MCF 10A (cell line): ENCODE data around the gene EPHA6. TPM values are rescaled to one million over a fixed set of nuclear protein-coding genes. Genes with fewer than 3 reads are reported as not detected.

ENCODE experiments used
- BruUV-seq: library from RNA; stranded (reverse); fragments of 400-500 nt; replicated peaks from 2 replicates; lab custom pipeline; 2021; lab: Mats Ljungman, UMichigan
- CTCF ChIA-PET: fragments of 300-600 bp; sonication (Branson Sonifier 250); formaldehyde crosslinking; extraction: SDS; loops from one replicate; lab custom pipeline; 2021; ENCODE audit warnings: antibody characterized with exemption, inconsistent platforms; lab: Yijun Ruan, JAX
- POLR2A ChIA-PET: fragments of 300-600, 350-650 bp; sonication (Branson Sonifier 250); formaldehyde crosslinking; extraction: SDS; loops from one replicate; lab custom pipeline; 2020; ENCODE audit warnings: antibody characterized with exemption, inconsistent platforms; lab: Yijun Ruan, JAX
- DNase-seq: peaks from one replicate; pipeline ENCODE4 v3.0.0-alpha.2; 2018; ENCODE audit not compliant: unreplicated experiment
- H3K27ac Mint-ChIP-seq: one replicate; pipeline ENCODE4 v1.8.0; 2022; ENCODE audit warnings: mild to moderate bottlenecking, low read depth, mixed read lengths; ENCODE audit not compliant: unreplicated experiment
- H3K27me3 Mint-ChIP-seq: one replicate; pipeline ENCODE4 v1.8.0; 2022; ENCODE audit warnings: mixed read lengths; ENCODE audit not compliant: insufficient read depth, unreplicated experiment
- H3K36me3 Mint-ChIP-seq: one replicate; pipeline ENCODE4 v1.8.0; 2022; ENCODE audit warnings: mild to moderate bottlenecking, moderate library complexity, mixed read lengths; ENCODE audit not compliant: insufficient read depth, unreplicated experiment
- H3K4me1 Mint-ChIP-seq: one replicate; pipeline ENCODE4 v1.8.0; 2022; ENCODE audit warnings: mixed read lengths; ENCODE audit not compliant: insufficient read depth, unreplicated experiment
- H3K4me3 Mint-ChIP-seq: one replicate; pipeline ENCODE4 v1.8.0; 2022; ENCODE audit warnings: mild to moderate bottlenecking, moderate library complexity, mixed read lengths; ENCODE audit not compliant: unreplicated experiment
- H3K9me3 Mint-ChIP-seq: one replicate; pipeline ENCODE4 v1.8.0; 2022; ENCODE audit warnings: mixed read lengths; ENCODE audit not compliant: unreplicated experiment
- CTCF ChIP-seq: fragments of 200-600 bp; IDR thresholded peaks from one replicate; pipeline ENCODE4 v1.8.0; 2022; ENCODE audit warnings: antibody characterized with exemption, mild to moderate bottlenecking; ENCODE audit not compliant: unreplicated experiment
- intact Hi-C: fragments of 100-400 bp; cut with micrococcal nuclease; formaldehyde crosslinking; loops from 2 replicates; pipeline ENCODE4 v1.14.1; 2022
- total RNA-seq: library from RNA; stranded (reverse); gene quantifications from 2 replicates; pipeline ENCODE4 v1.2.3, GENCODE V29; 2022

EPHA6 gene
- total RNA-seq, 1 experiment from 2014 or later: 0.33 TPM

GRCh38 chr3:97301114-97301513 is 486.7 kb downstream of the EPHA6 start:
- Mint-ChIP-seq H3K9me3 (no peaks in the 10 kb centered on the region), H3K4me3 (no peak overlapping the region), H3K27ac (no peak overlapping the region), H3K36me3 (no peaks in the 10 kb centered on the region), H3K27me3 (no peaks in the 10 kb centered on the region), H3K4me1 (no peaks in the 10 kb centered on the region)
- BruUV-seq: no TSS peak
- ChIA-PET POLR2A (interaction anchor here (0.6 kb wide), 1 partner anchor 10 kb away, joined by 5 read pairs; no protein-coding TSS in a partner anchor), CTCF (interaction anchor here (1.0 kb wide), 1 partner anchor 9 kb away, joined by 4 read pairs; no protein-coding TSS in a partner anchor)
- no peak for TF ChIP-seq CTCF
- intact Hi-C loops: no loop called here
- DNase-seq: no peak

GRCh38 chr3:97306226-97306625 is 491.8 kb downstream of the EPHA6 start:
- intact Hi-C loops: no loop called here
- Mint-ChIP-seq H3K4me3 (no peak overlapping the region), H3K27me3 (peaks cover 31% of the 10 kb centered on the region), H3K27ac (no peak overlapping the region), H3K9me3 (no peaks in the 10 kb centered on the region), H3K36me3 (no peaks in the 10 kb centered on the region), H3K4me1 (no peaks in the 10 kb centered on the region)
- CTCF ChIA-PET: no interaction called here
- no peak for DNase-seq
- no TSS peak for BruUV-seq
- POLR2A ChIA-PET: interaction anchor here (0.7 kb wide), 1 partner anchor 707 kb away, joined by 5 read pairs; no protein-coding TSS in a partner anchor
- TF ChIP-seq CTCF: no peak

- Mint-ChIP-seq H3K27me3 (peaks cover 5% of the 10 kb centered on the region), H3K9me3 (no peaks in the 10 kb centered on the region), H3K27ac (no peak overlapping the region), H3K4me3 (no peak overlapping the region), H3K36me3 (no peaks in the 10 kb centered on the region), H3K4me1 (no peaks in the 10 kb centered on the region)
- POLR2A ChIA-PET: no interaction called here
- intact Hi-C loops: no loop called here
- no peak for TF ChIP-seq CTCF
- BruUV-seq: no TSS peak
- CTCF ChIA-PET: no interaction called here
- DNase-seq: no peak
These were observed 524.0 kb downstream of the EPHA6 start for GRCh38 chr3:97338375-97338774.

GRCh38 chr3:97340940-97341339 is 526.5 kb downstream of the EPHA6 start:
- CTCF ChIA-PET: interaction anchor here (0.6 to 0.8 kb wide), 3 partner anchors 13 to 1885 kb away, joined by 3 to 4 read pairs (median 3); no protein-coding TSS in a partner anchor
- H3K4me1 Mint-ChIP-seq: no peaks in the 10 kb centered on the region
- H3K9me3 Mint-ChIP-seq: no peaks in the 10 kb centered on the region

More at GRCh38 chr3:97340940-97341339, 526.5 kb downstream of the EPHA6 start:
- TF ChIP-seq CTCF: no peak
- no peak for DNase-seq
- H3K36me3 Mint-ChIP-seq: no peaks in the 10 kb centered on the region
- POLR2A ChIA-PET: no interaction called here
- no peak overlapping the region for H3K27ac Mint-ChIP-seq
- intact Hi-C loops: no loop called here
- BruUV-seq: no TSS peak
- no peak overlapping the region for H3K4me3 Mint-ChIP-seq
- H3K27me3 Mint-ChIP-seq: peaks cover 24% of the 10 kb centered on the region
